Hindlimb muscle (tissue), 1 donor: Measurements from ENCODE around the gene GSAP. TPM values are rescaled to one million over a fixed set of nuclear protein-coding genes. Genes with fewer than 3 reads are reported as not detected.
"Not testable (repeated sequence)": the region's sequence is repeated elsewhere in the genome, so short reads cannot be mapped to it uniquely, and the experiment has no call there.

Source experiments
- DNase-seq: peaks from one replicate; pipeline ENCODE4 v3.0.0-alpha.2; 2013
- polyA plus RNA-seq: library from polyadenylated mRNA; unstranded; fragments of 120-200 nt; gene quantifications from one replicate; pipeline ENCODE4 v1.2.1, GENCODE V29; 2013; ENCODE audit not compliant: insufficient read length

The GSAP gene
- polyA plus RNA-seq = 5.0 TPM

DNA sequence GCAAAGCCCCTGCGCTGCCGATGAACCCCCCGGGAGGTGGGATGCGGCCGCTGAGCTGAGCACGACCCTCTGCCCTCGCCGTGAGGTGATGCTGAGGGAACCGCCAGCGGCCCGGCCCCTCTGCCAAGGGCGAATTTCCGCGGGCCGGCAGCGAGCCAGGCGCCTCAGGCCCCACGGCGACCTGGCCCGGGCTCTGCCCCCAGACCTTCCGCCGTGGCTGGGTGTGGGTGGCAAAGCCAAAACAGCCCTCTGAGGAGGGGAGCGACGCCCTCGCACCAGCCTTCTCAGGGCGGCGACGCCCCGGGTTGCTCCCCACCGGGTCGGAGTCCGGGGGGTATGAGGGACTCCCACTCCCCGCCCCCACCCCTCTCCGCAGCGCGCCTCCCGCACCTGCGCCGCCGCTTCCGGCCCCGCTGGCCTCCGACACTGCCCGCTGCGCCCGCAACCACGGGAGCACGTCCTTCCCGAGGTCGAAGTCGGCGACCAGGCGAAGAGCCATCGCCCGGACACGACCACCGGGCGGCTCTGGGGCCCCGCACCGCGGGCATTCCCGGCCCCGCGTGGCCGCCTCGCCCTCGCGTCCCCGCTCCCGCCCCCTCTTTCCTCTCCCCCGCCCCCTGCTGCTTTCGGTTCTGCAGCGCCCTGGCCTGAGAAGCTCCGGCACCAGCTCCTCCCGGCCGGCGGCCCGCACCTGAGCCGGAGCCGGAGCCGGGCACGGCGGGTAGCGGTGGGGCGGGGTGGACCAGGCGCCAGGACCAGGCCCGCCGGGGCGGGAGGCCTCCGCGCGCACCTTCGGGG is at the start of gene GSAP:
Gene GSAP, minus strand, starts transcription at position 527 of the 798 bp plus-strand sequence. Its CDS starts 28 bp downstream, at position 499.
- DNase-seq = peak; percentile 47

GRCh38 chr7:77465256-77465655 is 49.1 kb upstream of the GSAP start:
- no peak for DNase-seq

DNA sequence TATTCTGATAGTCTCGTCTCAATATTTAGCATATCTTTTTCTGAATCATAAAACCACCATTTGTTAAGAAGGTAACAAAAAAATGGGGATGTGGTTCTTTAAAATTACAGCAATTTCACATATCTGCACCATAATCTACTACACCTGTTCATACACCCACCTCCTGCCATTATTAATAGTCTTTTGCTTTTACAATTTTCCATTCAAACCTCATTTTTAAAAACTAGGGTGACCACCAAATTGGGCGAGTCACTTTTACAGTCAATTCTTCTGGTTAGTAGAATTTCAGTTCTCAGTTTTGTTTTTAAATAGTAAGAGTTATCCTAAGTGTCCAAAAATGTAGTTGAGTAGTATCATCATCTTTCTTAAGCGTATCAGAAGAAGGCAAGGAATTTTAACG is 48.4 kb upstream of the GSAP start:
- DNase-seq = no peak

GRCh38 chr7:77463632-77464031 is 47.5 kb upstream of the GSAP start:
- not testable (repeated sequence) for DNase-seq

- DNase-seq = no peak
These were observed 45.7 kb upstream of the GSAP start for GRCh38 chr7:77461842-77462241.

- no peak for DNase-seq
These were observed 45.1 kb upstream of the GSAP start for GRCh38 chr7:77461246-77461645.

- no peak for DNase-seq
These were observed 43.9 kb upstream of the GSAP start for GRCh38 chr7:77460057-77460486.

DNA sequence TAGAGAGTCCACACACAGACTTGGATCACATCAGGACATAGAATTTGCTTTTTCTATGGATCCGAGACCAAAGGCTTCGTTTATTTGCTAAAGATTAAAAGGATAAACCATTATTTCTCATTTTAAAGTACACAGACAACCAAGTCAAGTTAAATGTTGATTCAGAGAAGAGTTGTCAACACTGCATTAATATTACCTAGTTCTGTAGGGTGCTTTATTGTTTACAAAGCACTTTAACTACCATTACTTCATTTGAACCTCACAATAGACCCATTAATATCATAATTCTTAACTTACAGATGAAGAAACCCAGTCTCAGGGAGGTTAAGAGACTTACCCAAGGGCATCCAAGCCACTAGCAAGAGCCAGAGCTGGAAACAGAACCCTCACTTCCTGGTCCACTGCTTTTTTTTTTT is 43.2 kb upstream of the GSAP start:
- DNase-seq = no peak

DNA sequence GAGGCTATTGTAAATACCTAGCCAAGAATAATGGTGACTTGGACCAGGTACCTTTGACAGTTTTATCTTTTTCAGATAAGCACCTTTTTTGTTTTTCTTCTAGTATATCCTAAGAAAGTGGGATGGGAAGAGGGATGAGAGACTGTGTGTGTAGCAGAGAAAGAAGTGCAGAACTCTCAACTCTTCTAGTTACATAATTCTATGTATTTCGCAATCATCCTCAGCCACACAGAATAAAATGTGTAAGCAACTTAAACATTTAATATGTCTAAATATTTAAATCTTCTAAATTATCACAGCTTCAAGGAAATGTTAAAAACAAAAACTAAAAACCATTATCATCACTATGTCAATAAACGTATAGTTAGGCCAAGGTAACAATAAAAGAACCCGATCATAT is 42.6 kb upstream of the GSAP start:
- no peak for DNase-seq

- DNase-seq = no peak
These were observed 41.6 kb upstream of the GSAP start for GRCh38 chr7:77457779-77458178.

DNA sequence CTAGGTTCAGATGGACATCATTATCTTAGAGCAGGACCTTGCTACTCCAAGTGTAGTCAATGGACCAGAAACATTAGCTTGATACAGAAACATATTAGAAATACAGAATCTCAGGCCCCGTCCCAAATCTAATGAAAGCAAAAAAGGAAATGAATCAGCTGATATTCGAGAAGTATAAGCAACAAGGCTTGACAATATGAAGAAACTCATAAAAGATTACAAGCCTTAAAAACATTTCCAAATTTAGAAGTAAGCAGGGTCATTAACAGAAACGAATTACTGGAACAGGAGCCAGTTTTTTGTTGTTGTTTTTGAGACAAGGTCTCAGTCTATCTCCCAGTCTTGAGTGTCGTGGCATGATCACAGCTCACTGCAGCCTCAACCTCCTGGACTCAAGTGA is 40.5 kb upstream of the GSAP start:
- no peak for DNase-seq

GRCh38 chr7:77455321-77455720 is 39.2 kb upstream of the GSAP start:
- DNase-seq = peak; percentile 52

GRCh38 chr7:77454802-77455201 is 38.7 kb upstream of the GSAP start:
- DNase-seq = no peak

- DNase-seq = no peak
These were observed 37.4 kb upstream of the GSAP start for GRCh38 chr7:77453531-77453930.

DNA sequence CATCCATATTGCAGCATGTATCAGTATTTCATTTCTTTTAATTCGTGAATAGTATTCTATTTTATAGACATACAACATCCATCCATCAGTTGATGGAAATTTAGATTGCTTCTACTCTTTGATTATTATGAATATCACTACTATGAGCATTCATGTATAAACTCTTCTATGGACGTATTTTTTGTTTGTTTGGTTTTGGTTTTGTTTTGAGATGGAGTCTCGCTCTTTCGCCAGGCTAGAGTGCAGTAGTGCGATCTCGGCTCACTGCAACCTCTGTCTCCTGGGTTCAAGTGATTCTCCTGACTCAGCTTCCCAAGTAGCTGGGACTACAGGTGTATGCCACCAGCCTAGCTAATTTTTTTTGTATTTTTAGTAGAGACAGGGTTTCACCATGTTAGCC is 35.8 kb upstream of the GSAP start:
- DNase-seq = not testable (repeated sequence)

DNA sequence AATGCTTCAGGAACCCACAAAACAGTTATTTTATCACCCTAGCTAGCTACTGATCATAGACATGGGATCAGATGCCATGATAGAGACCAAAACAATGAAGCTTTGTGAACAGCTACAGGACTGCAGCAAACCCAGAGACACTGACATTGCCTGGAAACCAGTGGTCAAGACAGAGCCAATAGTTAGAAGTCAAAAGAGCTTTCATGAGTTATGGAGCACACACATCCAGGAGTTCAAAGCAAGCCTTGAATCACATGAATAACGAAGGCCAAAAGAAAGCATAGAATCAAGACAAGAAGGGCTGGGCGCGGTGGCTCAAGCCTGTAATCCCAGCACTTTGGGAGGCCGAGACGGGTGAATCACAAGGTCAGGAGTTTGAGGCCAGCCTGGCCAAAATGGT is 34.5 kb upstream of the GSAP start:
- DNase-seq = no peak

GRCh38 chr7:77450054-77450453 is 33.9 kb upstream of the GSAP start:
- no peak for DNase-seq

- DNase-seq = no peak
These were observed 31.5 kb upstream of the GSAP start for GRCh38 chr7:77447616-77448015.

- DNase-seq = no peak
These were observed 28.0 kb upstream of the GSAP start for GRCh38 chr7:77444123-77444522.

DNA sequence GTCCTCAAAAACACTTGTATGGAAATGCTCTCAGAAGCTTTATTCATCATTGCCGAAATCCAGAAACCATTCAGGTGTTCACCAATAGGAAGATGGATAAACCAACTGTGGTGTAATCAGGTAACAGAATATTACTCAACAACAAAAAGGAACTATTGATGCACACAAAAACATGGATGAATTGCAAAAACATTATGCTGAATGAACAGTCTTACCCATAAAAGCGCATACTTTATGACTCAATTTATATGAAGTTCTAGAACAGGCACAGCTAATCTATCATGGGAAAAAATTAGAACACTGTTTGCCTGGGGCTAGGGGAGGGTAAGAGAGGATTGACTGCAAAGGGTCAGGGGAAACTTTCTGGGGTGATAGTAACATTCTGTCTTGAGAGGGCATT is 26.9 kb upstream of the GSAP start:
- DNase-seq = no peak

GRCh38 chr7:77442636-77443035 is 26.5 kb upstream of the GSAP start:
- DNase-seq = no peak

GRCh38 chr7:77441046-77441445 is 24.9 kb upstream of the GSAP start:
- no peak for DNase-seq

DNA sequence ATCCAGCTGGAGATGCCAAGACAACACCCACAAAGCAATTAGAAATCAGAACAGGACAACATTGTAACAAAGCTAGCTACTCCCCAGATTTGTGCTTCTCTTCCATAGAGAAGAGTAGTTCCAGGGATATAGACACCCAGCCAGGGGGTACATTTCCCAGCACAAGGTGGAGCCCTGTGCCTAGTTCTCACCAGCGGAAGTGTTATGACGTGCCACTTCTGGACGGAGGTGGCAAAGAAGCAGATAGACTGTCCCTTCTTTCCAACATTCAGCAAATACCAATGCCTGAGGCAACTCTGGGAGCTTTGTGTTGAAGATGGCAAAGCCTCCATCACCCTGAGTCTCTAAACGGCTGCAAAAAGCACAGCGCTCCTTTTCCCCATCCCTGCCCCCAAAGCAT is 23.4 kb upstream of the GSAP start:
- DNase-seq = no peak

- no peak for DNase-seq
These were observed 22.0 kb upstream of the GSAP start for GRCh38 chr7:77438131-77438530.
